Activated B cell treated with CpG ODN at 0.5 μM for 24 hours (primary cell): Measurements from ENCODE around the gene GMNC. TPM values are rescaled to one million over a fixed set of nuclear protein-coding genes. Genes with fewer than 3 reads are reported as not detected.

Experiments
- ATAC-seq: fragments of 200-7000 bp; cut with Tn5 transposase; one replicate; pipeline ENCODE4 v1.10.0; 2021; ENCODE audit warnings: low read depth, mild to moderate bottlenecking, moderate library complexity
- CTCF ChIA-PET: fragments of 350-600 bp; sonication (Branson Sonifier 250); formaldehyde crosslinking; loops from one replicate; lab custom pipeline; 2021; ENCODE audit warnings: antibody characterized with exemption; lab: Charles Lee
- POLR2A ChIA-PET: fragments of 350-600 bp; sonication (Branson Sonifier 250); formaldehyde crosslinking; loops from one replicate; lab custom pipeline; 2021; ENCODE audit warnings: antibody characterized with exemption; lab: Charles Lee
- DNase-seq: peaks from one replicate; pipeline ENCODE4 v3.0.0; 2022
- H3K27ac Mint-ChIP-seq: one replicate; pipeline ENCODE4 v1.8.0; 2020; ENCODE audit warnings: mixed read lengths
- H3K27me3 Mint-ChIP-seq: one replicate; pipeline ENCODE4 v1.8.0; 2021; ENCODE audit warnings: mixed read lengths
- H3K36me3 Mint-ChIP-seq: one replicate; pipeline ENCODE4 v1.8.0; 2021; ENCODE audit warnings: low read depth, mixed read lengths
- H3K4me1 Mint-ChIP-seq: one replicate; pipeline ENCODE4 v1.8.0; 2021; ENCODE audit warnings: mixed read lengths
- H3K4me3 Mint-ChIP-seq: one replicate; pipeline ENCODE4 v1.8.0; 2020; ENCODE audit warnings: mild to moderate bottlenecking, mixed read lengths
- H3K9me3 Mint-ChIP-seq: one replicate; pipeline ENCODE4 v1.8.0; 2020; ENCODE audit warnings: mixed read lengths
- CTCF ChIP-seq: fragments of 200-600 bp; IDR thresholded peaks from one replicate; pipeline ENCODE4 v1.8.0; 2022; ENCODE audit warnings: antibody characterized with exemption, mild to moderate bottlenecking
- intact Hi-C: fragments of 100-400 bp; cut with micrococcal nuclease; formaldehyde crosslinking; loops from one replicate; pipeline ENCODE4 v1.15.1; 2024
- total RNA-seq: library from RNA; stranded (reverse); gene quantifications from 2 replicates; pipeline ENCODE4 v1.2.3, GENCODE V29; 2022

The GMNC gene
- total RNA-seq, 1 donor from 2014 or later: not detected

- no peak for TF ChIP-seq CTCF
Observed at GRCh38 chr3:190830031-190830430, 32.5 kb downstream of the GMNC start.

GRCh38 chr3:190826018-190826417, 36.5 kb downstream of the GMNC start:
- ChIA-PET CTCF (no interaction called here), POLR2A (no interaction called here)
- intact Hi-C loops: no loop called here
- Mint-ChIP-seq H3K9me3 (no peaks in the 10 kb centered on the region), H3K4me3 (no peak overlapping the region), H3K4me1 (no peaks in the 10 kb centered on the region), H3K36me3 (no peaks in the 10 kb centered on the region), H3K27me3 (peaks cover 3% of the 10 kb centered on the region), H3K27ac (no peak overlapping the region)
- ATAC-seq (no peak), DNase-seq (no peak)
- TF ChIP-seq CTCF: no peak

More at GRCh38 chr3:190830031-190830430, 32.5 kb downstream of the GMNC start:
- intact Hi-C loops: no loop called here
- Mint-ChIP-seq H3K4me3 (no peak overlapping the region), H3K9me3 (no peaks in the 10 kb centered on the region), H3K4me1 (no peaks in the 10 kb centered on the region), H3K27me3 (peaks cover 3% of the 10 kb centered on the region), H3K36me3 (no peaks in the 10 kb centered on the region), H3K27ac (no peak overlapping the region)
- ChIA-PET CTCF (no interaction called here), POLR2A (no interaction called here)
- ATAC-seq (no peak), DNase-seq (no peak)

GRCh38 chr3:190825386-190826016, 37.0 kb downstream of the GMNC start:
- no peak overlapping the region for H3K27ac Mint-ChIP-seq
- peaks cover 3% of the 10 kb centered on the region for H3K27me3 Mint-ChIP-seq
- ATAC-seq: no peak
- no peak for TF ChIP-seq CTCF
- H3K4me3 Mint-ChIP-seq: no peak overlapping the region
- no peaks in the 10 kb centered on the region for H3K9me3 Mint-ChIP-seq
- ChIA-PET POLR2A (no interaction called here), CTCF (no interaction called here)
- no peaks in the 10 kb centered on the region for H3K4me1 Mint-ChIP-seq
- H3K36me3 Mint-ChIP-seq: no peaks in the 10 kb centered on the region
- DNase-seq: no peak
- intact Hi-C loops: no loop called here

- H3K27me3 Mint-ChIP-seq: peaks cover 3% of the 10 kb centered on the region
- CTCF ChIA-PET: no interaction called here
- H3K4me1 Mint-ChIP-seq: no peaks in the 10 kb centered on the region
- no peak overlapping the region for H3K4me3 Mint-ChIP-seq
- H3K27ac Mint-ChIP-seq: no peak overlapping the region
- DNase-seq: no peak
- TF ChIP-seq CTCF: no peak
- H3K9me3 Mint-ChIP-seq: peaks cover under 1% of the 10 kb centered on the region
- POLR2A ChIA-PET: no interaction called here
- H3K36me3 Mint-ChIP-seq: no peaks in the 10 kb centered on the region
- intact Hi-C loops: loop anchor here (1.0 kb wide), 1 partner anchor 1632 kb away; no protein-coding TSS in a partner anchor
- no peak for ATAC-seq
Observed at GRCh38 chr3:190811775-190812480, 50.6 kb downstream of the GMNC start.

GRCh38 chr3:190810957-190811356, 51.5 kb downstream of the GMNC start:
- intact Hi-C loops: loop anchor here (1.0 kb wide), 1 partner anchor 1633 kb away; no protein-coding TSS in a partner anchor
- CTCF ChIA-PET: no interaction called here

More at GRCh38 chr3:190810957-190811356, 51.5 kb downstream of the GMNC start:
- POLR2A ChIA-PET: no interaction called here
- Mint-ChIP-seq H3K4me3 (no peak overlapping the region), H3K9me3 (no peaks in the 10 kb centered on the region), H3K36me3 (no peaks in the 10 kb centered on the region), H3K27ac (no peak overlapping the region), H3K4me1 (no peaks in the 10 kb centered on the region), H3K27me3 (peaks cover 3% of the 10 kb centered on the region)
- ATAC-seq (no peak), DNase-seq (no peak)
- no peak for TF ChIP-seq CTCF
